H1 (cell line): Measurements from ENCODE around the gene CXADR. TPM values are rescaled to one million over a fixed set of nuclear protein-coding genes. Genes with fewer than 3 reads are reported as not detected.
A peak's percentile ranks its signal among the peaks of the same experiment; 100 is the strongest.

Source experiments
- CTCF ChIA-PET: fragments of 300-600 bp; sonication (Branson Sonifier 250); formaldehyde crosslinking; loops from one replicate; lab custom pipeline; 2021; ENCODE audit not compliant: partially characterized antibody; lab: Charles Lee
- POLR2A ChIA-PET: fragments of 300-600 bp; sonication (Branson Sonifier 250); formaldehyde crosslinking; loops from one replicate; lab custom pipeline; 2021; ENCODE audit warnings: inconsistent platforms; ENCODE audit not compliant: partially characterized antibody; lab: Charles Lee
- DNase-seq, 2 experiments: peaks; one replicate each; pipeline versions ENCODE4 v3.0.0 to v3.0.0-alpha.2; 2010 to 2022; ENCODE audit warnings: low spot score in 2 of 2, low read depth in 1 of 2, mixed read lengths in 1 of 2
- FAIRE-seq: peaks from 2 replicates; lab custom pipeline; 2011; peaks lifted over from hg19 to GRCh38; lab: Jason Lieb, UNC
- H2AFZ ChIP-seq: 2 replicates; pipeline ENCODE4 v1.8.1; 2012; ENCODE audit warnings: low read length, inconsistent platforms
- H2AK5ac ChIP-seq: 2 replicates; pipeline ENCODE4 v1.6.1; 2013; ENCODE audit warnings: low read depth, low read length
- H2BK120ac ChIP-seq: replicated peaks from 2 replicates; pipeline ENCODE3; 2013; ENCODE audit warnings: low read depth, low read length, inconsistent platforms
- H2BK12ac ChIP-seq: 2 replicates; pipeline ENCODE4 v1.6.1; 2013; ENCODE audit warnings: low read depth, low read length
- H2BK15ac ChIP-seq: 2 replicates; pipeline ENCODE4 v1.6.1; 2013; ENCODE audit warnings: low read length
- H2BK20ac ChIP-seq: 2 replicates; pipeline ENCODE4 v1.6.1; 2013; ENCODE audit warnings: low read length
- H2BK5ac ChIP-seq: 2 replicates; pipeline ENCODE4 v1.6.1; 2013; ENCODE audit warnings: low read depth, low read length
- H3K14ac ChIP-seq: 2 replicates; pipeline ENCODE4 v1.6.1; 2013; ENCODE audit warnings: inconsistent platforms; ENCODE audit not compliant: insufficient read length
- H3K18ac ChIP-seq: 2 replicates; pipeline ENCODE4 v1.6.1; 2013; ENCODE audit warnings: low read length; ENCODE audit errors: extremely low read depth
- H3K23ac ChIP-seq: 2 replicates; pipeline ENCODE4 v1.6.1; 2013; ENCODE audit warnings: inconsistent platforms; ENCODE audit not compliant: insufficient read length
- H3K23me2 ChIP-seq: 2 replicates; pipeline ENCODE4 v1.6.1; 2013; ENCODE audit warnings: low read depth, low read length
- H3K27ac ChIP-seq: 2 replicates; pipeline ENCODE4 v1.6.1; 2011; ENCODE audit warnings: low read depth, low read length, inconsistent platforms
- H3K27me3 ChIP-seq, 4 experiments: replicated peaks in 1 of 4; 1 replicate in 1 of 4; 2 replicates in 3 of 4; pipeline versions ENCODE4 v1.6.1 to v1.8.1; 2011 to 2013; ENCODE audit warnings: low read length in 3 of 4, mild to moderate bottlenecking in 3 of 4, inconsistent platforms in 2 of 4, mixed read lengths in 2 of 4, moderate library complexity in 1 of 4; ENCODE audit not compliant: control insufficient read depth in 3 of 4, insufficient read depth in 3 of 4; ENCODE audit errors: extremely low read depth in 1 of 4
- H3K36me3 ChIP-seq, 4 experiments: 2 replicates each; pipeline versions ENCODE4 v1.6.1 to v1.8.1; 2011 to 2013; ENCODE audit warnings: mild to moderate bottlenecking in 4 of 4, low read length in 3 of 4, moderate library complexity in 2 of 4, control low read depth in 1 of 4, inconsistent platforms in 1 of 4; ENCODE audit not compliant: insufficient read depth in 4 of 4, control insufficient read depth in 2 of 4
- H3K4ac ChIP-seq: replicated peaks from 2 replicates; pipeline ENCODE3; 2013; ENCODE audit warnings: low read length, low read depth, mixed read lengths, inconsistent platforms; ENCODE audit not compliant: insufficient read length
- H3K4me1 ChIP-seq, 4 experiments: replicated peaks in 1 of 4; 1 replicate in 1 of 4; 2 replicates in 3 of 4; pipeline versions ENCODE4 v1.6.1 to v1.8.1; 2011 to 2013; ENCODE audit warnings: low read length in 3 of 4, inconsistent platforms in 2 of 4, mixed read lengths in 1 of 4; ENCODE audit not compliant: insufficient read depth in 4 of 4, control insufficient read depth in 3 of 4
- H3K4me2 ChIP-seq, 2 experiments: 2 replicates each; pipeline versions ENCODE4 v1.6.1 to v1.8.1; 2011 to 2013; ENCODE audit warnings: low read depth in 2 of 2, low read length in 2 of 2, control low read depth in 1 of 2, inconsistent platforms in 1 of 2, mild to moderate bottlenecking in 1 of 2; ENCODE audit not compliant: insufficient read depth in 1 of 2
- H3K4me3 ChIP-seq, 4 experiments: fragments of 200-600, 300-600 bp in 1 of 4; sonication (generic), shearing (Covaris generic), sonication (Bioruptor Twin) in 1 of 4; 2 replicates each; pipeline versions ENCODE4 v1.5.1 to v1.8.1; 2011 to 2016; ENCODE audit warnings: low read length in 4 of 4, low read depth in 3 of 4, control low read depth in 2 of 4, inconsistent platforms in 2 of 4, mild to moderate bottlenecking in 2 of 4, mixed read lengths in 1 of 4, moderate library complexity in 1 of 4; ENCODE audit not compliant: insufficient read depth in 2 of 4; ENCODE audit errors: extremely low read depth in 1 of 4
- H3K56ac ChIP-seq: replicated peaks from 2 replicates; pipeline ENCODE3; 2013; ENCODE audit warnings: low read depth, mild to moderate bottlenecking, mixed read lengths, low read length, inconsistent platforms; ENCODE audit not compliant: insufficient read length
- H3K79me1 ChIP-seq: 2 replicates; pipeline ENCODE4 v1.6.1; 2013; ENCODE audit warnings: low read depth, low read length, control low read depth
- H3K79me2 ChIP-seq, 2 experiments: 2 replicates each; pipeline versions ENCODE4 v1.6.1 to v1.8.1; 2012 to 2013; ENCODE audit warnings: low read length in 2 of 2, mild to moderate bottlenecking in 2 of 2, inconsistent platforms in 1 of 2; ENCODE audit not compliant: insufficient read depth in 2 of 2, control insufficient read depth in 1 of 2
- H3K9ac ChIP-seq, 4 experiments: replicated peaks in 1 of 4; 1 replicate in 1 of 4; 2 replicates in 3 of 4; pipeline versions ENCODE4 v1.6.1 to v1.8.1; 2011 to 2013; ENCODE audit warnings: low read depth in 3 of 4, low read length in 3 of 4, control low read depth in 2 of 4, mild to moderate bottlenecking in 2 of 4, moderate library complexity in 2 of 4, inconsistent platforms in 1 of 4; ENCODE audit errors: extremely low read depth in 1 of 4
- H3K9me3 ChIP-seq, 2 experiments: 2 replicates each; pipeline versions ENCODE4 v1.6.1 to v1.8.1; 2012 to 2013; ENCODE audit warnings: mild to moderate bottlenecking in 2 of 2, moderate library complexity in 2 of 2, control low read depth in 1 of 2, inconsistent platforms in 1 of 2, low read depth in 1 of 2, low read length in 1 of 2, mixed read lengths in 1 of 2; ENCODE audit not compliant: insufficient read depth in 2 of 2
- H4K20me1 ChIP-seq, 2 experiments: replicated peaks in 1 of 2; 2 replicates each; pipeline versions ENCODE3 to v1.8.1; 2011 to 2013; ENCODE audit warnings: inconsistent platforms in 2 of 2, low read length in 2 of 2, mild to moderate bottlenecking in 1 of 2; ENCODE audit not compliant: insufficient read depth in 2 of 2, control insufficient read depth in 1 of 2
- H4K5ac ChIP-seq: 2 replicates; pipeline ENCODE4 v1.6.1; 2013; ENCODE audit warnings: low read length, low read depth, mixed read lengths, inconsistent platforms; ENCODE audit not compliant: insufficient read length
- H4K8ac ChIP-seq: 2 replicates; pipeline ENCODE4 v1.8.0; 2013; ENCODE audit warnings: mild to moderate bottlenecking, moderate library complexity, low read length, inconsistent platforms; ENCODE audit not compliant: insufficient read depth; ENCODE audit errors: extremely low read depth
- H4K91ac ChIP-seq: replicated peaks from 2 replicates; pipeline ENCODE3; 2013; ENCODE audit warnings: low read length, mixed read lengths, inconsistent platforms; ENCODE audit not compliant: insufficient read length
- NRF1 ChIP-seq: IDR thresholded peaks from 2 replicates; pipeline ENCODE4 v1.6.1; 2011; ENCODE audit warnings: mild to moderate bottlenecking, low read depth, low read length, improper control_type of control experiment
- WGBS, 2 experiments: shearing (Covaris generic) in 1 of 2; methylation state at CpG; one replicate each; pipeline versions ENCODE4 v1.1.6 to v1.1.7; 2013 to 2015; ENCODE audit warnings: low lambda C conversion rate in 2 of 2, mixed read lengths in 2 of 2, inconsistent platforms in 1 of 2, low coverage in 1 of 2, missing lambda C conversion rate in 1 of 2; ENCODE audit not compliant: insufficient replicate concordance in 2 of 2, insufficient coverage in 1 of 2, insufficient read length in 1 of 2; ENCODE audit errors: extremely low coverage in 1 of 2, missing lambda C conversion rate in 1 of 2; 5-methylcytosine and 5-hydroxymethylcytosine counted together
- polyA plus RNA-seq, 7 experiments: library from polyadenylated mRNA; depleted of rRNA in 3 of 7; stranded (reverse) in 5 of 7; unstranded in 2 of 7; fragments of >200 nt in 5 of 7; fragments of 200-250 nt in 2 of 7; gene quantifications; 1 replicate in 5 of 7; 2 replicates in 1 of 7; 4 replicates in 1 of 7; pipeline versions ENCODE4 v1.2.1 to v1.2.3, GENCODE V29; 2011 to 2013; ENCODE audit warnings: missing spikeins in 2 of 7, mixed read lengths in 2 of 7
- total RNA-seq: library from RNA; stranded (reverse); fragmentation: NEBNext Ultra II Directional; extraction: Animal tissue kit (Norgen Biotek cat#: 25700); gene quantifications from 2 replicates; pipeline ENCODE4 v1.2.1, GENCODE V29; 2021

CXADR gene
- total and polyA plus RNA-seq, 2 of the 8 experiments (the other 6 are each of a cell fraction or from before 2014, with no cell fraction given) = 45.6 to 145 TPM

DNA sequence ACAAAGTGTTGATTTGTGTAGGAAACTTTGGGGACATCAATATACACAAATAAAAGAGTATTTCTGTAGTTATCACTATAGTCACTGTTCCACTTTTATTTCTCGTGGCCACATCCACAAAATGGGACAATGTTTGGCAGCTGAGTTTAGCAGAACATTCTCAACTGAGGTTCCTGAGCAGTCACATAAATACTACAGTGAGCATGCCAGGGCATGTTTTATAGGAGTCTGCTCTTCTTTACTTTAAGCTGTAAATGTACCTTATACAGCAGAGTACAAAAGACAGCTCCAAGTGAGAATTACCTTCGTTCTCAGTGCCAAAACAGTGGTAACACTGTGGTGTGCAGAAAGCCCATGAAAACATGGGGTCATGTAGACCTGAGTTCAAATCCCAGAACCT is 94.8 kb downstream of the CXADR start:
- peaks cover 0 to 8% (median 0%) of the 10 kb centered on the region in 4 experiments; a peak in 1 of 7 replicates for H3K4me1 ChIP-seq
- CTCF ChIA-PET = interaction anchor here (1.0 kb wide), 1 partner anchor 324 kb away, joined by 4 read pairs; no protein-coding TSS in a partner anchor
- 0 out of 2 replicates have a peak overlapping the region, but pooled peaks have one; percentile 29 for H2BK12ac ChIP-seq
- H3K4ac ChIP-seq = peak overlapping the region; percentile 36
- peak overlapping the region; percentile 43; the same call in 1 of the 2 replicates for H3K27ac ChIP-seq
- H3K9ac ChIP-seq = 0 out of 7 replicates have a peak overlapping the region, but pooled peaks of 1 of the 4 experiments have one; percentile 6
- no peak overlapping the region for H2BK20ac ChIP-seq
- H2BK15ac ChIP-seq = no peak overlapping the region
- no peak overlapping the region for H2AFZ ChIP-seq
- peak overlapping the region; percentile 30; the same call in 1 of the 2 replicates for H2BK5ac ChIP-seq
- H3K23me2 ChIP-seq = peaks cover 7% of the 10 kb centered on the region; the same call in 1 of the 2 replicates
- H4K91ac ChIP-seq = no peak overlapping the region
- H3K79me1 ChIP-seq = no peaks in the 10 kb centered on the region; the same call in 1 of the 2 replicates
- POLR2A ChIA-PET = no interaction called here
- no peak overlapping the region for H3K4me2 ChIP-seq
- H3K9me3 ChIP-seq = no peaks in the 10 kb centered on the region
- H3K36me3 ChIP-seq = peaks cover 7 to 61% (median 33%) of the 10 kb centered on the region in 4 experiments; a peak in 6 of 8 replicates
- H4K5ac ChIP-seq = no peak overlapping the region
- peaks cover 0 to 2% (median 0%) of the 10 kb centered on the region in 4 experiments; a peak in 1 of 7 replicates for H3K27me3 ChIP-seq
- no peak for TF ChIP-seq NRF1
- H3K4me3 ChIP-seq = no peak overlapping the region
- no peak for DNase-seq
- H4K20me1 ChIP-seq = peaks cover 5% of the 10 kb centered on the region in 2 experiments
- H2BK120ac ChIP-seq = no peak overlapping the region
- WGBS, 2 experiments = 86% methylated on average over 2 of the region's 2 CpGs; no CpG with 5 or more reads in 1 of the 2 experiments
- no peak overlapping the region for H3K14ac ChIP-seq
- H3K18ac ChIP-seq = no peak overlapping the region
- H2AK5ac ChIP-seq = no peak overlapping the region
- H4K8ac ChIP-seq = no peak overlapping the region
- FAIRE-seq = no peak
- peaks cover 10 to 62% of the 10 kb centered on the region in 2 experiments for H3K79me2 ChIP-seq
- no peak overlapping the region for H3K23ac ChIP-seq
- H3K56ac ChIP-seq = no peak overlapping the region
